Activated naive CD8-positive, alpha-beta T cell (primary cell): ENCODE measurements around the gene HS6ST1.
"Not testable (repeated sequence)": the region's sequence is repeated elsewhere in the genome, so short reads cannot be mapped to it uniquely, and the experiment has no call there.

Experiments used
- H3K27ac Mint-ChIP-seq: one replicate; pipeline ENCODE4 v1.8.0; 2021; ENCODE audit warnings: mixed read lengths
- H3K27me3 Mint-ChIP-seq: one replicate; pipeline ENCODE4 v1.8.0; 2021; ENCODE audit warnings: mixed read lengths
- H3K36me3 Mint-ChIP-seq: one replicate; pipeline ENCODE4 v1.8.0; 2021; ENCODE audit warnings: mixed read lengths
- H3K4me1 Mint-ChIP-seq: one replicate; pipeline ENCODE4 v1.8.0; 2021; ENCODE audit warnings: low read depth, mixed read lengths
- H3K4me3 Mint-ChIP-seq: one replicate; pipeline ENCODE4 v1.8.0; 2021; ENCODE audit warnings: mild to moderate bottlenecking, mixed read lengths
- H3K9me3 Mint-ChIP-seq: one replicate; pipeline ENCODE4 v1.8.0; 2021; ENCODE audit warnings: low read depth, mixed read lengths

Gene HS6ST1

DNA sequence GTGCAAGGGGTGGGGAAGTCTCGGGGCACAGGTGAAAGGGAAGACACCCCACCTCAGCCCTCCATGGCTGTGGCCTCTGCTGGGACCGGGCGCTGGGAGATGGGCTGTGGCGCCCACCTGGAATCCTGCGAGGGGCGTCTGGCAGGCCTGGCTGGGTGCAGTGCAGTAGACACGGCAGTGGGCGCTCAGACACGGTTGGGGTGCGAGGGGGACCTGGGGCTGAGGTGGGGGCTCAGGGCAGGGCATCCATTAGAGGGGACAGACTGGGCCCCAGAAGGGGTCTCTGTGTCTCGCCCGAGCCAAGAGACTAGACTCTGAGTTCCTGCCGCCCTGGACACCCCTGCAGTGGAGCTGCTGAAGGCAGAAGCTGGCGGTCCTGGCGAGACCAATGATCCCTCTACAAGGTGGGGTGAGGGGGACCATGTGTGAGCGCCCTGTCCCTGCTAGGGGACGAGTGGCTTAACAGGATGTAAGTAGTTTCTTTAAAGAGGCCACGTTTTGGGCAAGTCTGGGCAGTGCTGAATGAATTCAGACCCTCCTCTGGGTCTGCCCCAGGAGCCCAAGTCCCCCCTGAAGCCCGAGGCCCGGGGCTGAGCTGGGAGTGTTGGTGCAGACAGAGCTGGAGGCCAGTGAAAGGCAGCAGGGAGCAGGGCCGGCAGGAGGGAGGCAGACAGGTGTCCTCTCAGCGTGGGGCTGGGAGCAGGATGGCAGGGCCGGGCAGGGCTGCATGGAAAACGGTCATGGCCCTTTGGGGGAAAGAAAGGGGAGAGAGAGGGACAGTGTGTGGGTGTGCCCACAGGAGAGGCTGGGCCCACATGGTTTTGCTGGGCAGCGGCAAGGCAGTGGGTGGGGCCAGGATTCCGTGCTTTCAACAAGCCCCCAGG is 57.2 kb downstream of the HS6ST1 start:
- H3K27ac Mint-ChIP-seq: no peak overlapping the region
- H3K27me3 Mint-ChIP-seq: peaks cover 2% of the 10 kb centered on the region
- H3K4me1 Mint-ChIP-seq: no peaks in the 10 kb centered on the region
- no peak overlapping the region for H3K4me3 Mint-ChIP-seq
- no peaks in the 10 kb centered on the region for H3K36me3 Mint-ChIP-seq
- no peaks in the 10 kb centered on the region for H3K9me3 Mint-ChIP-seq

DNA sequence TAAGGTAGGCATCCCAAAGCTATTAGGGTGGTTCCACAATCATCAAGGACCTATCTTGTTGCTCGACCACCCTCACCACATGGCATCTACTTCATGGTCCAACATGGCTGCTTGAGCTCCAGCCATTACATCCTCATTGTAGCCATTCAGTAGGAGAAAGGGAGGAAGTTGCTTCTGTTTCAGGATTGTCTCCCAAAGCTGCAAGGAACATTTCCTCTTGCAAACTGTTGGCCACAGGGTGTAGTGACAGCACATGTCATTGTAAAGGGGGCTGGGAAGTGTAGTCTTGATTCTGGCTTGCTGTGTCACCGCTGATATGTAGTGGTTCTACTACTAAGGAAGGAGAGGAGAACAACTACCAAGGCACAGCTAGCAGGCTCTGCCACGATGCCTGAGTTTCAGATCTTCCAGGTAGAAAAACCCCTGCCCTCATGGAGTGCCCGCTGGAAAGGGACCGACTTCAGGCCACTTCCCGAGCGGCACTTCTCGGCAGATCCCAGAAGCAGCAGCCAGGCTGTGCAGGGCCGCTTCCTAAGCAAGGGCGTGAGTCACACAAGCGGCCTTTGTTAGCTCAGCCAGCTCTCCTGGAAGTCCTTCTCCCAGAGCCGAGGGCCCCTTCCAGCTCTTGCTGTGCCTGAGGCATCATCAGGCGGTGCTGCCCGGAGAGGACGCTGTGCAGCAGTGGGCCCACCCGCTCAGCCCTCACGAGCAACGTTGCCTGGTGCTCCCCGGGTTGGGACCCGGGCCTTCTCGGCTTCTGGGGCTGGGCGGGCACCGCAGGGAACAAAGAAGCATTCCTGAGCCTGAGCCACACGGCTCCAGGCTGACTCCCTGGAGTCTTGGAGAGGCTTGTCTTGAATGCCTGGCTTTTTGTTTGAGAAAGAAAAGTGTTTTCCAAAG is 58.2 kb downstream of the HS6ST1 start:
- Mint-ChIP-seq H3K9me3 (no peaks in the 10 kb centered on the region), H3K4me1 (no peaks in the 10 kb centered on the region), H3K27me3 (peaks cover 2% of the 10 kb centered on the region), H3K27ac (no peak overlapping the region), H3K36me3 (no peaks in the 10 kb centered on the region), H3K4me3 (no peak overlapping the region)

DNA sequence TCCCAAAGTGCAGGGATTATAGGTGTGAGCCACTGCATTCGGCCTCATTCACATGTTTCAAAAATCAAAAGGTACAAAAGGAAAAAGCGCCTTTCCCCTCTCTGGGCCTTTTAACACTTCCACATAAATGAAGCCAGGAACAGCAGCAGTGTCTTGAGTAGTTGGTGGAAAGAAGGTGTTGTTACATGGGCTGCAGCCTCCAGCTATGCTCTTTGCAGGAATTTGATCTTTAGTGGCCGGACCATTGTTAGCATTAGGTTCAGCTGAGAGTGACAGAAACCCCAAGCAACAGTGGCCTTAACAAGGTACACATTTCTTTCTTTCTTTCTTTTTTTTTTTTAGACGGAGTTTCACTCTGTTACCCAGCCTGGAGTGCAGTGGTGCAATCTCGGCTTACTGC is 59.1 kb downstream of the HS6ST1 start:
- Mint-ChIP-seq H3K36me3 (no peaks in the 10 kb centered on the region), H3K4me3 (no peak overlapping the region), H3K4me1 (no peaks in the 10 kb centered on the region), H3K27ac (no peak overlapping the region), H3K27me3 (peaks cover 2% of the 10 kb centered on the region), H3K9me3 (no peaks in the 10 kb centered on the region)

DNA sequence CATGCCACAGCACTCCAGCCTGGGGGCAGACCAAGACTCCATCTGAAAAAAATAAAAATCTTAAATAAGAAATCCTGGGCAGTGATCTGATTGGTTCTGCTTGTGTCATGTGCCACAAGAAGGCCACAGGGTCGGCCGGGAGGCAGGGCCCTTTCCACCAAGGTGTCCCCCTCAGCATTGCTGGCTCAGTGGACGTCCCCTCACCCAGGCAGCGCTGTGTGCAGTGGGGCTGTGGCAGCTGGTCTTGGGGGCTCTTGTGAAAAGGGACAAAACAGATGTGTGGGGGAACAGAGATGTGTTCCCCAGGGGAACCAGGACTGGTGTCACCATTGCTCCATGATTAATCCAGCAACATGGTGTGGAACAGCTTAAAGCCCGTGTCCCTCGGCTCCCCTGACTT is 60.5 kb downstream of the HS6ST1 start:
- H3K4me3 Mint-ChIP-seq: no peak overlapping the region
- no peaks in the 10 kb centered on the region for H3K4me1 Mint-ChIP-seq
- H3K9me3 Mint-ChIP-seq: no peaks in the 10 kb centered on the region
- H3K27me3 Mint-ChIP-seq: peaks cover 2% of the 10 kb centered on the region
- no peaks in the 10 kb centered on the region for H3K36me3 Mint-ChIP-seq
- no peak overlapping the region for H3K27ac Mint-ChIP-seq

DNA sequence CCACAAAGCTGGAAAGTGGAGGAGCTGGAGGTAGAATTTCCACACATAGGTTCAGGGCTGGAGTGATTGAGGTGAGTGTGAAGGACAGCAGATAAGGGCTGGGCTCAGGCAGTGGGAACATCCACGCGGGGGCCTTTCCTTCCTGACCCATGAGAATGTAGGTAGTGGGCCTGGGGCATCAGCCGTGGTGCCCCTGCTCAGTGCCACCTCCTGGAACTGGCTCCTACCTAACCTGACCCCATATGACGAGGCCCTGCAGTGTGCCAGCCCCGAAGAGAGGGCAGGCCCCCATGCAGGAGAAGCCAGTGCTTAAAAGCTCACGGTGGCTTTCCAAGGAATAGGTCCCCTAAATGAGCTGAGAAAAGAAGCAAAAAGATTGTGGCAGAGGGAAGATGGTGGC is 66.2 kb downstream of the HS6ST1 start:
- Mint-ChIP-seq H3K9me3 (no peaks in the 10 kb centered on the region), H3K36me3 (no peaks in the 10 kb centered on the region), H3K4me3 (no peak overlapping the region), H3K4me1 (no peaks in the 10 kb centered on the region), H3K27ac (no peak overlapping the region), H3K27me3 (peaks cover 4% of the 10 kb centered on the region)

DNA sequence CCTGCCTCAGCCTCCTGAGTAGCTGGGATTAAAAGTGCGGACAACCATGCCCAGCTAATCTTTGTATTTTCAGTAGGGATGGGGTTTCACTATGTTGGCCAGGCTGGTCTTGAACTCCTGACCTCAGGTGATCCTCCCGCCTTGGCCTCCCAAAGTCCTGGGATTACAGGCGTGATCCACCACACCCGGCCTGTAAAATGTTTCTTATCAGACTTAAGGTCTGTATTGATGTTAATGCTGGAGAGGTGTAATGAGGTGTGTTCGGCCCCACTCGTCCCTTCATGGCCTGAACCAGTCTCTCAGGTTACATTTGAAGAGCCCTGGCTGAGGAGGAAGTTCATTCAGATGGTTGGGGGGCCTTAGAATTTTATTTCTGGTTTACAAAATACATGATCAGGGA is 66.6 kb downstream of the HS6ST1 start:
- H3K27ac Mint-ChIP-seq, H3K36me3 Mint-ChIP-seq, H3K4me3 Mint-ChIP-seq, H3K27me3 Mint-ChIP-seq, H3K4me1 Mint-ChIP-seq, H3K9me3 Mint-ChIP-seq: not testable (repeated sequence)

DNA sequence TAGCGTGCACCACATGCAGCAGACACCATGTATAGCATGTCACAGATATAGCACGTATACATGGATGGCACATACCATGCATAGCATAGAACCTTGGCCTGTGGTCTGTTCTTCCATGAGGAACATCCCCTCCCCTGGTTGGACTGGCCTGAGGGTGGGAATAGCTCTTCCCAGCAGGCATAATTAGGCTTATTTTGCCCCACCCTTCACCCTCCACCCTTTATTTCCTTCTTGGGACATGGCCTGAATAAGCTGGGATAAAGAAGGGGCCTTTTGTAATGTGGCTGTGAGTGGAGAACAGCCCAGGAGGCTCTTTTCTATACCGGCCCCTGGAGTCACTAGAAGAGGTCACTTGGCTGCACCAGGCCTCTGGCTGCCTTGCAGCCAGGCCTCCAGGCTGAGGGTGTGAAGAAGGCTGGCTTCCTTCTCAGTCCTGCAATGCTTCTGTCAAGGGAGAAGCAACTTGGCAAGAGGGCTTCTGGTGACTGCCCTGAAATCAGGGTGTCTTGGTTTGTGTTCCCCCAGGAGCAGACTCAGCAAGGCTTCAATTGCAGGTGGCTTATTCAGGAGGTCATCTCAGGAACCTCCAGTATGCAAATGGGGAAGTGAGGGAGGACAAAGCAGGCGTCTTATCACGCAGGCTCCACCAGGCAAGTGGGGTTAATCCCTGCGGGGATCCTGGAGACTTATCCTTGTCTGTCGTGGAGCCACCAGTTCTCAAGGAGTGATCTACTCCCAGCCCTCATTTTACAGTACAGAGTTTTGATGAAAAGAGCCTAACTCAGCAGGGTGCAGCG is 68.2 kb downstream of the HS6ST1 start:
- H3K9me3 Mint-ChIP-seq: no peaks in the 10 kb centered on the region
- no peak overlapping the region for H3K27ac Mint-ChIP-seq
- peaks cover 5% of the 10 kb centered on the region for H3K4me1 Mint-ChIP-seq
- H3K27me3 Mint-ChIP-seq: peaks cover 2% of the 10 kb centered on the region
- no peaks in the 10 kb centered on the region for H3K36me3 Mint-ChIP-seq
- no peak overlapping the region for H3K4me3 Mint-ChIP-seq

DNA sequence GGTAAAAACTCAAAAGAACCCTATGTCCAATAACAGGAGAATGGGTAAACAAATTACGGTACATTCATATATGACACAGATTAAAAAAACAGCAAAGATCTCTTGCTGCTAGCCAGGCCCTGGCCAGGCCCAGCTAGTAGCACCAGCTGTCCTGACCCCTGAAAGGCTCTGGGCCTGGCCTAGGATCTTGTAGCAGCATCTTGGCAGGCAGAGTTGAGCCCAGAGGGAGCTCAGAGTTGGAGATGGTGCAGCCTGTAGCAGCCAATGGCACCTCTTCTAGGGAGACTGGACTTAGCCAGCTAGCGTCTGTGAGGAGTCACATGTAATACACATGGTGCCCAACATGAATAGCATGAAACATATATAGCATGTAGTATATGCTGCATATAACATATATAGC is 69.1 kb downstream of the HS6ST1 start:
- Mint-ChIP-seq H3K27ac (no peak overlapping the region), H3K4me3 (no peak overlapping the region), H3K36me3 (no peaks in the 10 kb centered on the region), H3K27me3 (peaks cover 2% of the 10 kb centered on the region), H3K4me1 (peaks cover 5% of the 10 kb centered on the region), H3K9me3 (no peaks in the 10 kb centered on the region)

DNA sequence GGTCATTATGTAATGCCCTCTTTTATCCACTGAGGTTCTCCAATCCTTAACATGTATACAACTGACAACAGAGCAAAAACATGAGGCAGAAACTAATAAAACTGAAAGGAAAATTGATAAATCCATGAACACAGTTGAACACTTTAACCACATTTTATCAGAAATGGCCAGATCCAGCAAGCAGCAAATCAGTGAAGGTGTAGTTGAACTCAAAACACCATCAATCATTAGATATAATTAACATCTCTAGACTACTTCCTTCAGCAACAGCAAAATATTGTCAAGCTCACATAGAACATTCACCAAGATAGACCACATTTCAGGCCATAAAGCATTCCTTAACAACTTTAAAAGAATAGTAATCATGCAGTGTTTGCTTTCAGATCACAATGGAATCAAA is 72.9 kb downstream of the HS6ST1 start:
- H3K27me3 Mint-ChIP-seq: no peaks in the 10 kb centered on the region
- peaks cover 5% of the 10 kb centered on the region for H3K4me1 Mint-ChIP-seq
- no peaks in the 10 kb centered on the region for H3K9me3 Mint-ChIP-seq
- H3K4me3 Mint-ChIP-seq: no peak overlapping the region
- H3K36me3 Mint-ChIP-seq: no peaks in the 10 kb centered on the region
- H3K27ac Mint-ChIP-seq: no peak overlapping the region

DNA sequence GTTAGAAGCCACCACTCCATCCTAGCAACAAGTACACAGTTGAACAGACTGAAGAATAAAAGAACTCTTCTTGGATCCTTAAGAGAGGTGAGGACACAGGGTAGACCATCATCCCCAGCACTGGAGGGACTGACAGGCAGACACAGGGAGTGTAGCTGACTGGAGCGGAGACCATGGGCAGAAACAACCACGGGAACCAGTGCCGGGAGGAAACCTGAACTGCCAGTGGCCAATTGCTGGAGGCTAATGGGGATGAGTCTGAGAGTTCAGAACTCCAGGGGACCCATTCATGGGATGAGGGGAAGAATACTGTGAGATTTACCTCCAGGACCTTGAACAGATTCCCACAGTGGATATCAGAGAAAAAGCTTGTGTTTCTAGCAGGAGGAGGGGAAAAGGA is 76.8 kb downstream of the HS6ST1 start:
- H3K4me1 Mint-ChIP-seq: peaks cover 4% of the 10 kb centered on the region
- no peak overlapping the region for H3K4me3 Mint-ChIP-seq
- no peaks in the 10 kb centered on the region for H3K9me3 Mint-ChIP-seq
- no peaks in the 10 kb centered on the region for H3K27me3 Mint-ChIP-seq
- no peaks in the 10 kb centered on the region for H3K36me3 Mint-ChIP-seq
- H3K27ac Mint-ChIP-seq: no peak overlapping the region

DNA sequence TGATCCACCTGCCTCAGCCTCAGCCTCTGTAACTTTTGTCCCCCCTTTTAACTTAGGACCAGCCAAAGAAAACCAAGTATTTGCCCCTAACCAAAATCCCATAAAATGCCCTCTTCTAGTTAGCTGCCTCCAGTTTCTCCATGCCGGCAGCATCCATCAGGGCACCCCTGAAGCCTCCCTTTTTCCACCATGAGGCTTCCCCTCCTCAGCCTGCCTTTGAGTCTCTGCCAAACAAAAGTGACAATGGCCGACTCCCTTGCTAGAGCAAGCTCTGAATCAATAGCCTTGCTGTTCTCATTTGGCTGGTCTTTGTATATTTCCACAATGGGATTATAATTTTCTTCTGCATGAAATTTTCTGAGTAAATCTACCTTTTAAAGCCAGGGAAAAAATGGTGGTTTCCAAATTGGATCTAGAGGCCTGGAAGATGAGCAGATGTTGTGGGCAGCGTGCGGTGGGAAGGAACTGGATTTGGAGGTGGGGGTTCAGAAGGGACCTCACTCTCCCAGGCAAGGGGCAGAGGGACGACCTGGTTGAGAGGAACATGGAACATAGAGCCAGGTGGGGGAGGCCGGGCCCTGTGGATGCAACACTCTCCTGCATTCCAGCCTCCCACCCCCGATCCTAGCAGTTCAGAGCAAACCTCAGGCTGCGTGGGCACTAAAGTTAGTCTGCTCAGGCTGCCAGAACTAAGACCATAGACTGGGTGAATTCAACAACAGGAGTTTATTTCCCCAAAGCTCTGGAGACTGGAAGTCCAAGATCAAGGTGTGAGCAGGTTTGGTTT is 80.6 kb downstream of the HS6ST1 start:
- H3K36me3 Mint-ChIP-seq: no peaks in the 10 kb centered on the region
- no peaks in the 10 kb centered on the region for H3K27me3 Mint-ChIP-seq
- H3K9me3 Mint-ChIP-seq: no peaks in the 10 kb centered on the region
- H3K4me3 Mint-ChIP-seq: no peak overlapping the region
- H3K4me1 Mint-ChIP-seq: peaks cover 3% of the 10 kb centered on the region
- H3K27ac Mint-ChIP-seq: no peak overlapping the region

DNA sequence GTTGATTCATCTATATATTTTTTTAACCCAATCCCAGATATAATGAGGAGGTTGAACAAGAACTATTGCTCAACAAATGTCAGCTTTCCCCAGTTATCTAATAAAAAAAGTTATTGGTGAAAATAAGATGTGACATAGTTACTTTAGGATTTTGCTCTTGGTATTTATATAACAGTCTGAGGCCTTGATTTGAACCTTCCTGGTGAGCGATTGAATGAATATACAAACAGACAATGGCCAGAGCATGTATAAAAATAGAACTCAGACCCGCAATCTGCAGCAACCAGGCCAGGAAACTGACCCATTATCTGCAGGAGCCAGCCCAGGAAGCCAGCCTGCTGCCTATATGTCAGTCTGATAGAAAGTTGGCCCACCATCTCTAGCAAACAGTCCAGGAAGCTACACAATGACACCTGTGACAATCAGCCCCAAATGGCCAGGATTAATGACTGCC is 81.6 kb downstream of the HS6ST1 start:
- peaks cover 5% of the 10 kb centered on the region for H3K4me1 Mint-ChIP-seq
- no peak overlapping the region for H3K27ac Mint-ChIP-seq
- H3K9me3 Mint-ChIP-seq: no peaks in the 10 kb centered on the region
- no peak overlapping the region for H3K4me3 Mint-ChIP-seq
- H3K27me3 Mint-ChIP-seq: no peaks in the 10 kb centered on the region
- no peaks in the 10 kb centered on the region for H3K36me3 Mint-ChIP-seq

DNA sequence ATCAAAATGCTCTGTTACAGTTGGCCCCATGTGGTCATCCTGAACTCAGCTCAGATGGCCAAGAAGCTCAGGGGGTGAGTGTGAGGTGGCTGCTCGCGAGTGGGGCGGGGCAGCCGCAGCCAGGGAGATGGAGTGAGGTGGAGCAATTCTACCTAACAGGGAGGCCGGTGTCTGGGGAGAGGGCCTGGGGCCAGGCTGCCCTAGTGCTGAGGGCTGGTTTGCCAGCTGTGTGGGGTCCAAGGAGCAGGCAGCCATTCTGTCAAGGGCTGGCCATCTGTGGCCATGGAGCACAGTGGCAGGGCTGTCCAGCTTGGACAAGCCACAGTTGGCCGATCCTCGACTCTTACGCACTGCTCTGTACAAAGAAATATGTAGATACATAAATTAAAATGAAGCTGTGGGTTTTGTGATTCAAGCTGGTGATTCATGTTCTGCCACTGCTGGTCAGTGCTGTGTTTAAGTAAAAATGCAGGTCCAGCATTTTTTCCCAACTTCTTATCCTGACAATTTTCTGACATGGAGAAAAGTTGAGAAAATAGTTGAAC is 82.1 kb downstream of the HS6ST1 start:
- H3K27ac Mint-ChIP-seq: no peak overlapping the region
- H3K4me3 Mint-ChIP-seq: no peak overlapping the region
- H3K9me3 Mint-ChIP-seq: no peaks in the 10 kb centered on the region
- H3K27me3 Mint-ChIP-seq: no peaks in the 10 kb centered on the region
- H3K36me3 Mint-ChIP-seq: no peaks in the 10 kb centered on the region
- H3K4me1 Mint-ChIP-seq: peaks cover 5% of the 10 kb centered on the region

DNA sequence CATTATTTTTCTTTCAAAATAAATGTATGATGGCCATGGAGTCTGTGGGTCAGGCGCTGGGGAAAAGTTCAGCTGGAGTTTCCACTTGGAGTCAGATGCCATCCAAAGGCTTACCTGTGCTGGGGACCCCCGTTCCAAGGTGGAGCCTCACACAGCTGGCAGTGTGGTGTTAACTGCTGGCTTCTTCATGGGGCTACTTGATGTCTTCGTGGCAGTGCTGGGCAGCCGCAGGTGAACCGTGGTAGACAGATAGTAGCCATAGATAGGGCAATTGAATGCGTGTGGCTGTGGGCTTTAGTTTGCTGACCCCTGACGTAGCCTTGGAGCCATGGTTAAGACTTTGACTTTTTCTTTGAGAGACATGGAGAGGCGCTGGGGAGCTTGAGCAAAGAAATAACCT is 83.1 kb downstream of the HS6ST1 start:
- Mint-ChIP-seq H3K4me1 (peaks cover 5% of the 10 kb centered on the region), H3K4me3 (no peak overlapping the region), H3K36me3 (no peaks in the 10 kb centered on the region), H3K27me3 (no peaks in the 10 kb centered on the region), H3K27ac (no peak overlapping the region), H3K9me3 (no peaks in the 10 kb centered on the region)
